IPS-18a (cell line): Measurements from ENCODE around the gene TTC9B.

ENCODE experiments used
- H3K27ac ChIP-seq: one replicate; pipeline ENCODE4 v1.5.1; 2013; ENCODE audit warnings: low read length
- H3K27me3 ChIP-seq: one replicate; pipeline ENCODE4 v1.6.1; 2013; ENCODE audit warnings: mild to moderate bottlenecking, low read length; ENCODE audit not compliant: control insufficient read depth, insufficient read depth
- H3K36me3 ChIP-seq: one replicate; pipeline ENCODE4 v1.6.1; 2013; ENCODE audit warnings: low read depth, low read length; ENCODE audit not compliant: control insufficient read depth
- H3K4me1 ChIP-seq: one replicate; pipeline ENCODE4 v1.6.1; 2013; ENCODE audit warnings: low read depth, low read length; ENCODE audit not compliant: control insufficient read depth
- H3K4me3 ChIP-seq: one replicate; pipeline ENCODE4 v1.5.1; 2013; ENCODE audit warnings: low read length
- H3K9ac ChIP-seq: one replicate; pipeline ENCODE4 v1.6.1; 2013; ENCODE audit warnings: mild to moderate bottlenecking, low read length, moderate library complexity
- H3K9me3 ChIP-seq: one replicate; pipeline ENCODE4 v1.6.1; 2013; ENCODE audit warnings: low read depth, low read length; ENCODE audit not compliant: control insufficient read depth

TTC9B gene

GRCh38 chr19:40246292-40247073, 28.3 kb upstream of the TTC9B start:
- Histone ChIP-seq H3K9me3 (no peaks in the 10 kb centered on the region), H3K9ac (no peak overlapping the region), H3K27me3 (no peaks in the 10 kb centered on the region), H3K27ac (no peak overlapping the region), H3K4me3 (no peak overlapping the region), H3K36me3 (peaks cover 6% of the 10 kb centered on the region), H3K4me1 (no peaks in the 10 kb centered on the region)

DNA sequence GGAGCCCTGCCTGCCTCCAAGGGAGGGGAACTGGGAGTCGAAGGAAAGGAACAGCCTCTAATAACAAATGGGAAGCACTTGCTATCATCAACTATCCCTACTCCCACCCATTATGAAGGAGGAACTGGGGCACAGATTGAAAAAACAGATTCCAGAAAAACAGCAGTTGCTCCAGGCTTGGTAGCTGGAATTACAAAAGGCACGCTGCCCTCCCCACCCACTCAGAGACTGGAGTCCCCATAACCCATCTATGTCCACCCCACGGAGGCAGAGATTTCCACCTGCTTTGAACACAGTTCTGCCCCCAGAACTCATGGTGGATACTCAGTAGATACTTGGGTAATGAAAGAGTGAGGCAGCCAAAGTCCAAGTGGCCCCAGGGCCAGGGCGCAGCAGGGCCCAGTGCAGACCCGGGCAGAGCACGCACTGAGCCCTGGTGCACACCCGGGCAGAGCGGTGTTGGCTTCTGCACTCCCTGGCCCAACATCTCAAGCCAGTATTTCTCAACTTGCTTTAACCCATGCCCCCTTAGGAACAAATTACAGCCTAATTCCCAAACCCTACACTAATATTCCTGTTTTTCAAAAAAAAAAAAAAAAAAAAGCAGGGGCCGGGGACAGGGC, 27.4 kb upstream of the TTC9B start:
- no peaks in the 10 kb centered on the region for H3K9me3 ChIP-seq
- H3K9ac ChIP-seq, result no peak overlapping the region
- no peak overlapping the region for H3K27ac ChIP-seq
- H3K4me3 ChIP-seq, result no peak overlapping the region
- no peaks in the 10 kb centered on the region for H3K27me3 ChIP-seq
- H3K36me3 ChIP-seq, result peaks cover 8% of the 10 kb centered on the region
- no peaks in the 10 kb centered on the region for H3K4me1 ChIP-seq

- Histone ChIP-seq H3K9ac (no peak overlapping the region), H3K4me3 (no peak overlapping the region), H3K27ac (no peak overlapping the region), H3K27me3 (no peaks in the 10 kb centered on the region), H3K36me3 (peaks cover 16% of the 10 kb centered on the region), H3K4me1 (no peaks in the 10 kb centered on the region), H3K9me3 (no peaks in the 10 kb centered on the region)
Measured at GRCh38 chr19:40244579-40245317, 26.6 kb upstream of the TTC9B start.

GRCh38 chr19:40243181-40243580, 25.0 kb upstream of the TTC9B start:
- H3K4me3 ChIP-seq, result no peak overlapping the region
- H3K27me3 ChIP-seq, result no peaks in the 10 kb centered on the region
- H3K4me1 ChIP-seq, result no peaks in the 10 kb centered on the region
- H3K27ac ChIP-seq, result no peak overlapping the region
- H3K9me3 ChIP-seq, result no peaks in the 10 kb centered on the region
- H3K36me3 ChIP-seq, result peaks cover 27% of the 10 kb centered on the region
- no peak overlapping the region for H3K9ac ChIP-seq

- Histone ChIP-seq H3K9ac (no peak overlapping the region), H3K36me3 (peaks cover 31% of the 10 kb centered on the region), H3K27me3 (no peaks in the 10 kb centered on the region), H3K27ac (no peak overlapping the region), H3K9me3 (no peaks in the 10 kb centered on the region), H3K4me3 (no peak overlapping the region), H3K4me1 (no peaks in the 10 kb centered on the region)
Measured at GRCh38 chr19:40242480-40242879, 24.3 kb upstream of the TTC9B start.

GRCh38 chr19:40241809-40242384, 23.7 kb upstream of the TTC9B start:
- no peak overlapping the region for H3K27ac ChIP-seq
- no peak overlapping the region for H3K4me3 ChIP-seq
- H3K36me3 ChIP-seq, result peaks cover 33% of the 10 kb centered on the region
- no peaks in the 10 kb centered on the region for H3K27me3 ChIP-seq
- H3K9ac ChIP-seq, result no peak overlapping the region
- no peaks in the 10 kb centered on the region for H3K9me3 ChIP-seq
- no peaks in the 10 kb centered on the region for H3K4me1 ChIP-seq

DNA sequence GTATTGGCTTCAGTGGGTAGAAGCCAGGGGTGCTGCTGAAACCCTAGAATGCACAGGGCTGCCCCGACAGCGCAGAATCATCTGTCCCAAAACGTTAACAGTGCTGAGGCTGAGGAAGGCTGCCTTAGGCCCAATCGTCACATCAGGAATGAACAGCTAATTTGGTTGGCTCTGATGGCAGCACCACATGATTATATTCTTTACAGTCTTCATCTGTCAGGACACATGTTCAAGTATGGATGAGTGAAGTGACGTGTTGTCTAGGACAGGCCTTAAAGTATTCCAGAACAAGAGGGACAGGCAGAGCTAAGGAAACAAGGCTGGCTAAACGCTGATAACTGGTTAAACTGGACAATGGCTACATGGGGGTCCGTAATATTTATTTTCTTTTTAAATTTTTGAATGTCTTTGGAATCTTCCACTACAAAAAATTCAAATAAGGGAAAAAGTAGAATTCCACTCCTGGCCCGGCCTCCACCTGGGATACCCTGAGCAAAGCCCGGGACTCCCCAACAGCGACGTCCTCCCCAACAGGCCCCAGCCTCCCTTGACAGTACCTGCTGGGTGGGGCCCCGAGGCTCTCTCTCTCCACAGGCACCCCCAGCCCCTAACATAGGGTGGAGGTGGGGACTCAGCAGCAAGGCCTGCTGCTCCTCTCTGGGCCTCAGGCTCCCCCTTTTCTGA, 23.1 kb upstream of the TTC9B start:
- no peaks in the 10 kb centered on the region for H3K9me3 ChIP-seq
- H3K27ac ChIP-seq, result no peak overlapping the region
- no peak overlapping the region for H3K4me3 ChIP-seq
- peaks cover 40% of the 10 kb centered on the region for H3K36me3 ChIP-seq
- H3K9ac ChIP-seq, result no peak overlapping the region
- H3K27me3 ChIP-seq, result no peaks in the 10 kb centered on the region
- no peaks in the 10 kb centered on the region for H3K4me1 ChIP-seq

GRCh38 chr19:40240332-40240731, 22.1 kb upstream of the TTC9B start:
- Histone ChIP-seq H3K9ac (no peak overlapping the region), H3K4me1 (no peaks in the 10 kb centered on the region), H3K9me3 (no peaks in the 10 kb centered on the region), H3K36me3 (peaks cover 42% of the 10 kb centered on the region), H3K27ac (no peak overlapping the region), H3K4me3 (no peak overlapping the region), H3K27me3 (no peaks in the 10 kb centered on the region)

- no peak overlapping the region for H3K9ac ChIP-seq
- H3K27ac ChIP-seq, result no peak overlapping the region
- no peaks in the 10 kb centered on the region for H3K27me3 ChIP-seq
- no peak overlapping the region for H3K4me3 ChIP-seq
- H3K9me3 ChIP-seq, result no peaks in the 10 kb centered on the region
- no peaks in the 10 kb centered on the region for H3K4me1 ChIP-seq
- H3K36me3 ChIP-seq, result peaks cover 47% of the 10 kb centered on the region
Measured at GRCh38 chr19:40239415-40240226, 21.4 kb upstream of the TTC9B start.

DNA sequence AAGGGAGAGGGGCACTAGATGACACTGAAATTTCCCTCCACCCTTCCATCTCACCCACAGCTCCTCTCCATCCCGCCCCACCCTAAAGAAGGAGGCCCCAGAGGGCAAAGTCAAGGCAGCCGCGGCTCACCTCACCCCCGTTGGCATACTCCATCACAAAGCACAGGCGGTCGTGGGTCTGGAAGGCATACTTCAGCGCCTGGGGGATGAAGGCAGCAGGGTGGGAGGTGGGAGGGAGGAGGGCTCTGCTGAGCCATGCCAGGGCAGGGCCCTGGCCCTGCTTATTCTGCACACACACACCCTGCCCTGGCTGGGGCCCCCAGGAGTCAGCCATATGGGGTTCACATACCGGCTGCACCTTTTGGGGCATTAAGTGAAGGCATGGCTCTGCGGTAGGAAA, 20.6 kb upstream of the TTC9B start:
- Histone ChIP-seq H3K4me1 (no peaks in the 10 kb centered on the region), H3K36me3 (peaks cover 47% of the 10 kb centered on the region), H3K9me3 (no peaks in the 10 kb centered on the region), H3K27ac (no peak overlapping the region), H3K9ac (no peak overlapping the region), H3K4me3 (no peak overlapping the region), H3K27me3 (no peaks in the 10 kb centered on the region)
